Neural cell (in vitro differentiated cells): ENCODE measurements around the gene STARD5. TPM values are rescaled to one million over a fixed set of nuclear protein-coding genes. Genes with fewer than 3 reads are reported as not detected.

ENCODE experiments used
- H2AFZ ChIP-seq: fragments of 200-600, 300-800 bp; sonication (generic), shearing (Covaris generic); 2 replicates; pipeline ENCODE4 v1.6.0; 2014; ENCODE audit warnings: low read depth, mild to moderate bottlenecking, antibody characterized with exemption, low read length, moderate library complexity
- H3F3A ChIP-seq: fragments of 200-600 bp; shearing (Covaris generic); 2 replicates; pipeline ENCODE4 v1.6.1; 2016; ENCODE audit warnings: mild to moderate bottlenecking, moderate library complexity, mixed read lengths, antibody characterized with exemption, low read length; ENCODE audit not compliant: insufficient read depth, poor library complexity, severe bottlenecking
- H3K27ac ChIP-seq: fragments of 200-600, 300-800 bp; sonication (generic), shearing (Covaris generic); 2 replicates; pipeline ENCODE4 v1.5.1; 2014; ENCODE audit warnings: mild to moderate bottlenecking, low read length, moderate library complexity
- H3K27me3 ChIP-seq: fragments of 300-800, 200-600 bp; sonication (generic), shearing (Covaris generic); 2 replicates; pipeline ENCODE4 v1.6.0; 2014; ENCODE audit warnings: mild to moderate bottlenecking, low read depth, low read length, moderate library complexity; ENCODE audit not compliant: insufficient read depth
- H3K36me3 ChIP-seq: fragments of 300-800, 200-600 bp; sonication (generic), shearing (Covaris generic); 2 replicates; pipeline ENCODE4 v1.5.1; 2014; ENCODE audit warnings: mild to moderate bottlenecking, antibody characterized with exemption, low read length, moderate library complexity; ENCODE audit not compliant: insufficient read depth
- H3K4me2 ChIP-seq: fragments of 300-800, 200-600 bp; sonication (generic), shearing (Covaris generic); 2 replicates; pipeline ENCODE4 v1.6.0; 2014; ENCODE audit warnings: mild to moderate bottlenecking, low read length
- H3K4me3 ChIP-seq: fragments of 300-800, 200-600 bp; sonication (generic), shearing (Covaris generic); 2 replicates; pipeline ENCODE4 v1.5.1; 2014; ENCODE audit warnings: mild to moderate bottlenecking, low read length, moderate library complexity
- H3K79me2 ChIP-seq: fragments of 200-600 bp; shearing (Covaris generic); replicated peaks from 2 replicates; pipeline ENCODE4 v1.6.0; 2014; ENCODE audit warnings: mild to moderate bottlenecking, low read length, moderate library complexity; ENCODE audit not compliant: insufficient read depth
- H3K9ac ChIP-seq: fragments of 300-800, 200-600 bp; sonication (generic), shearing (Covaris generic); 2 replicates; pipeline ENCODE4 v1.6.1; 2016; ENCODE audit warnings: mild to moderate bottlenecking, low read length, mixed read lengths
- H3K9me2 ChIP-seq: fragments of 200-600 bp; shearing (Covaris generic); 2 replicates; pipeline ENCODE4 v1.6.1; 2016; ENCODE audit warnings: mild to moderate bottlenecking, low read length, mixed read lengths; ENCODE audit not compliant: insufficient read depth
- H3K9me3 ChIP-seq: fragments of 200-600, 300-800 bp; sonication (generic), shearing (Covaris generic); 2 replicates; pipeline ENCODE4 v1.6.1; 2016; ENCODE audit warnings: mild to moderate bottlenecking, mixed run types, low read length, moderate library complexity, mixed read lengths
- H4K20me1 ChIP-seq: fragments of 200-600 bp; shearing (Covaris generic); 2 replicates; pipeline ENCODE4 v1.6.1; 2016; ENCODE audit warnings: mild to moderate bottlenecking, mixed run types; ENCODE audit not compliant: insufficient read depth
- EP300 ChIP-seq: fragments of 450-650 bp; conservative IDR thresholded peaks from 2 replicates; pipeline ENCODE4 v1.6.1; 2014; ENCODE audit warnings: antibody characterized with exemption, mild to moderate bottlenecking, moderate library complexity; ENCODE audit not compliant: poor library complexity, severe bottlenecking
- EZH2 ChIP-seq: fragments of 200-600, 300-800 bp; shearing (Covaris generic), sonication (generic); IDR thresholded peaks from 2 replicates; pipeline ENCODE4 v1.6.1; 2014; ENCODE audit warnings: antibody characterized with exemption, low read length, borderline replicate concordance, mild to moderate bottlenecking; ENCODE audit not compliant: insufficient read depth, poor library complexity, severe bottlenecking
- MXI1 ChIP-seq: fragments of 450-650 bp; conservative IDR thresholded peaks from 2 replicates; pipeline ENCODE4 v1.6.1; 2014; ENCODE audit warnings: antibody characterized with exemption, mild to moderate bottlenecking; ENCODE audit not compliant: poor library complexity, severe bottlenecking
- POLR2AphosphoS5 ChIP-seq: IDR thresholded peaks from 2 replicates; pipeline ENCODE4 v1.6.1; 2012
- RAD21 ChIP-seq: fragments of 450-650 bp; conservative IDR thresholded peaks from 2 replicates; pipeline ENCODE4 v1.6.1; 2014; ENCODE audit warnings: antibody characterized with exemption, mild to moderate bottlenecking, moderate library complexity
- SMC3 ChIP-seq: fragments of 450-650 bp; conservative IDR thresholded peaks from 2 replicates; pipeline ENCODE4 v1.6.1; 2014; ENCODE audit warnings: antibody characterized with exemption, mild to moderate bottlenecking, moderate library complexity; ENCODE audit not compliant: poor library complexity
- TAF1 ChIP-seq: IDR thresholded peaks from 2 replicates; pipeline ENCODE4 v1.6.1; 2012; ENCODE audit warnings: low read depth
- polyA plus RNA-seq: library from polyadenylated mRNA; depleted of rRNA; stranded (reverse); fragments of >200 nt; gene quantifications from 2 replicates; pipeline ENCODE4 v1.2.3, GENCODE V29; 2014
- TF ChIP-seq, protein P1 (sequence below): fragments of 450-650 bp; IDR thresholded peaks from 2 replicates; pipeline ENCODE4 v1.5.1; 2014; ENCODE audit warnings: antibody characterized with exemption, mild to moderate bottlenecking, moderate library complexity; ENCODE audit not compliant: poor library complexity, severe bottlenecking
- TF ChIP-seq, protein P2 (sequence below): IDR thresholded peaks from 2 replicates; pipeline ENCODE4 v1.6.1; 2012; ENCODE audit warnings: borderline replicate concordance

Gene STARD5
- polyA plus RNA-seq, 1 donor from 2014 or later = 0.76 TPM

DNA sequence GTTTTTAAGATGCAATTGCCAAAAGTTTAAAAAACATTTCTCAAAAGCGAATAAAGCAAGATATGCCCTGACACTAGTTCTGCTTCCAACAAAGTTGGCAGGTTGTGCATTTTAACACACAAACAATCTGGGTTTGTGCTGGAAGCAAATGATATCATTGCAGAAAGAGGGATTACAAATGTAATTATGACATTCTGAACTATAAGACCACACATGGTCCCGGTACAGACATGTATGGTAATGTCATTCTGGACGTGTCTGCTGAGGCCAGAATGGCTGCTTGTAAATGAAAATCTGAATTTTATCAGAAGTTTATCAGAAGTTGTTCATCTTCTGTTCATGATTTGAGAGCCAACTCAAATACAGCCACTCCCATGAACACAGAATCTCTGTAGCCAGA, 39.3 kb upstream of the STARD5 start:
- Histone ChIP-seq H3K4me3 (no peak overlapping the region), H2AFZ (no peak overlapping the region), H3K9ac (no peak overlapping the region), H3K27me3 (no peaks in the 10 kb centered on the region), H3K27ac (no peak overlapping the region), H3F3A (no peaks in the 10 kb centered on the region), H3K36me3 (no peaks in the 10 kb centered on the region), H3K9me2 (no peaks in the 10 kb centered on the region), H4K20me1 (no peaks in the 10 kb centered on the region), H3K9me3 (no peaks in the 10 kb centered on the region), H3K79me2 (no peaks in the 10 kb centered on the region), H3K4me2 (no peak overlapping the region)
- no peak for TF ChIP-seq SMC3
- TF ChIP-seq, protein P1, sequence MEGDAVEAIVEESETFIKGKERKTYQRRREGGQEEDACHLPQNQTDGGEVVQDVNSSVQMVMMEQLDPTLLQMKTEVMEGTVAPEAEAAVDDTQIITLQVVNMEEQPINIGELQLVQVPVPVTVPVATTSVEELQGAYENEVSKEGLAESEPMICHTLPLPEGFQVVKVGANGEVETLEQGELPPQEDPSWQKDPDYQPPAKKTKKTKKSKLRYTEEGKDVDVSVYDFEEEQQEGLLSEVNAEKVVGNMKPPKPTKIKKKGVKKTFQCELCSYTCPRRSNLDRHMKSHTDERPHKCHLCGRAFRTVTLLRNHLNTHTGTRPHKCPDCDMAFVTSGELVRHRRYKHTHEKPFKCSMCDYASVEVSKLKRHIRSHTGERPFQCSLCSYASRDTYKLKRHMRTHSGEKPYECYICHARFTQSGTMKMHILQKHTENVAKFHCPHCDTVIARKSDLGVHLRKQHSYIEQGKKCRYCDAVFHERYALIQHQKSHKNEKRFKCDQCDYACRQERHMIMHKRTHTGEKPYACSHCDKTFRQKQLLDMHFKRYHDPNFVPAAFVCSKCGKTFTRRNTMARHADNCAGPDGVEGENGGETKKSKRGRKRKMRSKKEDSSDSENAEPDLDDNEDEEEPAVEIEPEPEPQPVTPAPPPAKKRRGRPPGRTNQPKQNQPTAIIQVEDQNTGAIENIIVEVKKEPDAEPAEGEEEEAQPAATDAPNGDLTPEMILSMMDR = no peak
- TF ChIP-seq EZH2 = no peak
- no peak for TF ChIP-seq EP300
- TF ChIP-seq RAD21 = no peak
- TF ChIP-seq, protein P2, sequence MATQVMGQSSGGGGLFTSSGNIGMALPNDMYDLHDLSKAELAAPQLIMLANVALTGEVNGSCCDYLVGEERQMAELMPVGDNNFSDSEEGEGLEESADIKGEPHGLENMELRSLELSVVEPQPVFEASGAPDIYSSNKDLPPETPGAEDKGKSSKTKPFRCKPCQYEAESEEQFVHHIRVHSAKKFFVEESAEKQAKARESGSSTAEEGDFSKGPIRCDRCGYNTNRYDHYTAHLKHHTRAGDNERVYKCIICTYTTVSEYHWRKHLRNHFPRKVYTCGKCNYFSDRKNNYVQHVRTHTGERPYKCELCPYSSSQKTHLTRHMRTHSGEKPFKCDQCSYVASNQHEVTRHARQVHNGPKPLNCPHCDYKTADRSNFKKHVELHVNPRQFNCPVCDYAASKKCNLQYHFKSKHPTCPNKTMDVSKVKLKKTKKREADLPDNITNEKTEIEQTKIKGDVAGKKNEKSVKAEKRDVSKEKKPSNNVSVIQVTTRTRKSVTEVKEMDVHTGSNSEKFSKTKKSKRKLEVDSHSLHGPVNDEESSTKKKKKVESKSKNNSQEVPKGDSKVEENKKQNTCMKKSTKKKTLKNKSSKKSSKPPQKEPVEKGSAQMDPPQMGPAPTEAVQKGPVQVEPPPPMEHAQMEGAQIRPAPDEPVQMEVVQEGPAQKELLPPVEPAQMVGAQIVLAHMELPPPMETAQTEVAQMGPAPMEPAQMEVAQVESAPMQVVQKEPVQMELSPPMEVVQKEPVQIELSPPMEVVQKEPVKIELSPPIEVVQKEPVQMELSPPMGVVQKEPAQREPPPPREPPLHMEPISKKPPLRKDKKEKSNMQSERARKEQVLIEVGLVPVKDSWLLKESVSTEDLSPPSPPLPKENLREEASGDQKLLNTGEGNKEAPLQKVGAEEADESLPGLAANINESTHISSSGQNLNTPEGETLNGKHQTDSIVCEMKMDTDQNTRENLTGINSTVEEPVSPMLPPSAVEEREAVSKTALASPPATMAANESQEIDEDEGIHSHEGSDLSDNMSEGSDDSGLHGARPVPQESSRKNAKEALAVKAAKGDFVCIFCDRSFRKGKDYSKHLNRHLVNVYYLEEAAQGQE = no peak
- no peak for TF ChIP-seq TAF1
- TF ChIP-seq MXI1 = no peak
- no peak for TF ChIP-seq POLR2AphosphoS5

DNA sequence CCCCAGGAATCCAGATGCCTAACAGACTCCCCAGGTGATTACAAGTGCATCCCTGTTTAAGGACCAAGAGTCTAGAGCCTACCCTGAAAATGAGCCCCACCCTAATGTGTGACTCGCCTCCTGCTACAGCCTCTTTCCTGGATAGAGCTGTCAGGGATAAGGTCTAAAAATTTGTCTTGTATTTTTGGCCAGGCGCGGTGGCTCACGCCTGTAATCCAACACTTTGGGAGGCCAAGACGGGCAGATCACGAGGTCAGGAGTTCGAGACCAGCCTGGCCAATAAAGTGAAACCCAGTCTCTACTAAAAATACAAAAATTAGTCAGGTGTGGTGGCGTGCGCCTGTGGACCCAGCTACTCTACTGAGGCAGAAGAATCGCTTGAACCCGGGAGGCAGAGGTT, 38.8 kb upstream of the STARD5 start:
- H3K9me3 ChIP-seq = no peaks in the 10 kb centered on the region
- H3K9me2 ChIP-seq = no peaks in the 10 kb centered on the region
- H3K4me3 ChIP-seq = no peak overlapping the region
- no peak overlapping the region for H3K9ac ChIP-seq
- H3F3A ChIP-seq = no peaks in the 10 kb centered on the region
- no peaks in the 10 kb centered on the region for H3K36me3 ChIP-seq
- no peaks in the 10 kb centered on the region for H3K79me2 ChIP-seq
- no peaks in the 10 kb centered on the region for H4K20me1 ChIP-seq
- no peak overlapping the region for H3K4me2 ChIP-seq
- H3K27ac ChIP-seq = no peak overlapping the region
- no peak for TF ChIP-seq EZH2
- TF ChIP-seq, protein P1 = no peak
- TF ChIP-seq, protein P2 = no peak
- TF ChIP-seq TAF1 = no peak
- H2AFZ ChIP-seq = no peak overlapping the region
- H3K27me3 ChIP-seq = no peaks in the 10 kb centered on the region
